Bronchial epithelial cell (primary cell): ENCODE results near the gene MMEL1. TPM values are rescaled to one million over a fixed set of nuclear protein-coding genes. Genes with fewer than 3 reads are reported as not detected.

Source experiments
- DNase-seq: peaks from one replicate; pipeline ENCODE4 v3.0.0-alpha.2; 2010; ENCODE audit warnings: low read depth
- FAIRE-seq: peaks from 2 replicates; lab custom pipeline; 2011; peaks lifted over from hg19 to GRCh38; lab: Jason Lieb, UNC
- H3K27me3 ChIP-seq: 2 replicates; pipeline ENCODE4 v1.5.1; 2011; ENCODE audit warnings: low read length; ENCODE audit not compliant: control insufficient read depth, insufficient read depth
- H3K36me3 ChIP-seq: 2 replicates; pipeline ENCODE4 v1.5.1; 2011; ENCODE audit warnings: low read length; ENCODE audit not compliant: control insufficient read depth, insufficient read depth
- H3K4me3 ChIP-seq: 2 replicates; pipeline ENCODE4 v1.5.1; 2011; ENCODE audit warnings: mild to moderate bottlenecking, low read depth, low read length, control low read depth
- CTCF ChIP-seq: IDR thresholded peaks from 2 replicates; pipeline ENCODE4 v1.5.1; 2011; ENCODE audit warnings: mild to moderate bottlenecking, moderate library complexity, low read length, control low read depth, inconsistent platforms; ENCODE audit not compliant: insufficient read depth, severe bottlenecking
- total RNA-seq: library from RNA; depleted of rRNA; stranded (reverse); fragments of >200 nt; gene quantifications from 2 replicates; pipeline ENCODE4 v1.2.1, GENCODE V29; 2014

The MMEL1 gene
- total RNA-seq, 1 donor from 2014 or later, result not detected

DNA sequence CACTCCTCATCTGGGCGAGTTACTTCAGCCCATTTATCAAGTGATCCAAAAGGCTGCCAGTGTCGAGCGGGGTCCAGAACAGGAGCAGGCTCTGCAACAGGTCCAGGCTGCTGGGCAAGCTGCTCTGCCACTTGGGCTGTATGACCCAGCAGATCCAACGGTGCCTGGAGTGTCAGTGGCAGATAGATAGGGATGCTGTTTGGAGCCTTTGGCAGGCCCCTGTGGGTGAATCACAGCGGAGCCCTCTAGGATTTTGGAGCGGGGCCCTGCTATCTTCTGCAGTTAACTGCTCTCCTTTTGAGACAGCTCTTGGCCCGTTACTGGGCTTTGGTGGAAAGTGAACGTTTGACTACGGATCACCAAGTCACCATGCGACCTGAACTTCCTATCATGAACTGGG is 7.5 kb downstream of the MMEL1 start:
- no peak for TF ChIP-seq CTCF
- FAIRE-seq (no peak), DNase-seq (no peak)
- Histone ChIP-seq H3K4me3 (no peak overlapping the region), H3K27me3 (peaks cover 11% of the 10 kb centered on the region), H3K36me3 (no peaks in the 10 kb centered on the region)

DNA sequence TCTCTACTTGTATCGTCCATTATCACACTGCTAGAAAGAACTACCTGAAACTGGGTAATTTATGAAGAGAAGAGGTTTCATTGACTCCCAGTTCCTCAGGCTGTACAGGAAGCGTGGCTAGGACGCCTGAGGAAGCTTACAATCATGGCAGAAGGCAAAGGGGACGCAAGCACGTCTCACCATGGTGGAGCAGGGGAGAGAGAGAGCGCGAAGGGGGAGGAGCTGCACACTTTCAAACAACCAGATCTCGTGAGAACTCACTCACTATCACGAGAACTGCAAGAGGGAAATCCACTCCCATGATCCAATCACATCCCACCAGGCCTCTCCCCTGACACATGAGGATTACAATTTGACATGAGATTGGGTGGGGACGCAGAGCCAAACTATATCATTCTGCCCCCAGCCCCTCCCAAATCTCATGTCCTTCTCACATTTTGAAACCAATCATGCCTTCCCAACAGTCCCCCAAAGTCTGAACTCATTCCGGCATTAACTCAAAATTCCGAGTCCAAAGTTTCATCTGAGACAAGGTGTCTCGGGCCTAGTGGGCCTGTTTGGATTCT is 8.0 kb downstream of the MMEL1 start:
- no peak for TF ChIP-seq CTCF
- no peak for FAIRE-seq
- no peaks in the 10 kb centered on the region for H3K36me3 ChIP-seq
- H3K27me3 ChIP-seq, result peaks cover 11% of the 10 kb centered on the region
- H3K4me3 ChIP-seq, result no peak overlapping the region
- no peak for DNase-seq

DNA sequence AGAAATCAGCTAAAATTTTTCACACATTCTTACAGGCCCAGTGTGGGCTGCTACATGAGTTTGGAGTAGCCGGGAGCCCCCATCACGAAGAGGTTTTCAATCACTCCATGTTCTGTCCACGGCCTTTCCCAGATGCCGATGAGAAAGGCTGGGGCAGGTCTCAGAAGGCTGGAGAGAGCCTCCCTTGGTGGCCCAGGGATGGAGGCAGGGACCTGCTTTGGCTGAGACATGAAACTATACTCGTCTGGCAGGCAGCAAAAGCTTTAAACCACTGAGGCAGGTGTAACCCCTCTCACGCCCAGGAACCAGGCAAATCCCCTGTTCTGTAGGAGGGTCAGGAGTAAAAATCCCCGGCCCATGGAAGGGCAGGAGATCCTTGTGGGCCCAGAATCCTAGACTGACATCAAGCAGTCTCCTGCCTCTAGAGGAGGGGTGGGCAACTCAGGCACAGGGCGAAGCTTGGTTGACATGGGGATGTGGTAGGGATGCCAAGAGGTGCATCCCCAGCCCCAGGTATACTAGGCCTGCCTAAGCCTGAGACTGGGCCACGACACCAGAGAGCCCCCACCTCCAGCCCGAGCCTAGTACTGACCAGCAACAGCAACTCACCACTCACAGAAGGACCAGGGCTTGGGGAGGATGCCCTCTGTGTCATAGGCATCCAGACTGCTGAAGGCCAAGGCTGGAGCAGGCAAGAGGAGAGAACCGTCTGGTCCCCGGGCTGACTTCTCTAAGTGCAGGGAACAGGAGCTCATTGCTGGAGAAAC is 9.1 kb downstream of the MMEL1 start:
- H3K36me3 ChIP-seq, result no peaks in the 10 kb centered on the region
- H3K4me3 ChIP-seq, result no peak overlapping the region
- FAIRE-seq, result no peak
- no peak for DNase-seq
- TF ChIP-seq CTCF, result no peak
- H3K27me3 ChIP-seq, result peaks cover 11% of the 10 kb centered on the region

DNA sequence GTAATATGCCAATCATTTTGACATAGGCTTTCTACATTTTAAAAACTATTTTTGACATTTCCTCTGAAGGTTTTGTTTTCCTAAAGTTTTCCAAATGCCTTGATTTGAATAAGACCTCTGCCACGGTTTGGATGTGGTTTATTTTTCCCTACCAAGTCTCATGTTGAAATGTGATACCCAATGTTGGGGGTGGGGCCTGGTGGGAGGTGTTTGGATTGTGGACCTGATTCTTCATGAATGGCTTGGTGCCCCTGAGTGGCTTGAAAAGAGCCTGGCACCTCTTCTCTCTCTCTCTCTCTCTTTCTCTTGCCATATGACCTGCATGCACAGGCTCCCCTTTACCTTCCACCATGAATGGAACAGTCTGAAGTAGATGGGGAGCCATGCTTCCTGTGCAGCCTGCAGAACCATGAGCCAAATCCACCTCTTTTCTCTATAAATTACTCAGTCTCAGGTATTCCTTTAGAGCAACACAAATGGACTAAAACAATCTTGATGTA is 14.8 kb downstream of the MMEL1 start:
- no peaks in the 10 kb centered on the region for H3K36me3 ChIP-seq
- H3K4me3 ChIP-seq, result no peak overlapping the region
- DNase-seq, result no peak
- no peaks in the 10 kb centered on the region for H3K27me3 ChIP-seq
- no peak for FAIRE-seq
- TF ChIP-seq CTCF, result no peak

DNA sequence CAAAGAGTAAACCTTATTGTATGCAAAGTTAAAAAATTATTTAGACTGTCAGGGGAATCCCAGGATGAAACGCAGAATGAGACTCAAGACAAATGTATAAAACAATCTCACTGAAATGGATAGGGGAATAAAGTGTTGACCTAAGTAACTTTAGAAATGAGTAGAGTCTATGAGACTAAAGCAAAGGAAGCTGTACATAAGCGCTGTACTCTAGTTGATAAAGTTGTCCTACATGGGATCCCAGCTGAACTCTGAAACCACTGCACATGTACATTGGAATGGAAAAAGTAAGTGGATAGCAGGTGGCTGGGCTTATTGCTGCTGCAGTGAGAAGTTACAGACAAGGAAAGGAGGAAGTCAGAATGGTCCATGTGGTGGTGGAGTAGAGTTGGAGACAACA is 18.7 kb downstream of the MMEL1 start:
- DNase-seq, result no peak
- H3K27me3 ChIP-seq, result no peaks in the 10 kb centered on the region
- FAIRE-seq, result no peak
- no peak for TF ChIP-seq CTCF
- H3K36me3 ChIP-seq, result no peaks in the 10 kb centered on the region
- no peak overlapping the region for H3K4me3 ChIP-seq
